Mammary epithelial cell (primary cell): ENCODE results near the gene PEX19.

Experiments used
- EZH2 ChIP-seq: IDR thresholded peaks from 2 replicates; pipeline ENCODE4 v1.6.1; 2012; ENCODE audit warnings: low read length, inconsistent platforms, borderline replicate concordance
- TF ChIP-seq, protein P1 (sequence below), 2 donors: IDR thresholded peaks in 1 of 2; conservative IDR thresholded peaks in 1 of 2; 2 replicates each; pipeline ENCODE4 v1.5.1; 2011 to 2012; ENCODE audit warnings: inconsistent platforms in 2 of 2, low read length in 2 of 2, mild to moderate bottlenecking in 2 of 2, control low read depth in 1 of 2, low read depth in 1 of 2; ENCODE audit not compliant: insufficient read depth in 1 of 2; ENCODE audit errors: extremely low read depth in 1 of 2

DNA sequence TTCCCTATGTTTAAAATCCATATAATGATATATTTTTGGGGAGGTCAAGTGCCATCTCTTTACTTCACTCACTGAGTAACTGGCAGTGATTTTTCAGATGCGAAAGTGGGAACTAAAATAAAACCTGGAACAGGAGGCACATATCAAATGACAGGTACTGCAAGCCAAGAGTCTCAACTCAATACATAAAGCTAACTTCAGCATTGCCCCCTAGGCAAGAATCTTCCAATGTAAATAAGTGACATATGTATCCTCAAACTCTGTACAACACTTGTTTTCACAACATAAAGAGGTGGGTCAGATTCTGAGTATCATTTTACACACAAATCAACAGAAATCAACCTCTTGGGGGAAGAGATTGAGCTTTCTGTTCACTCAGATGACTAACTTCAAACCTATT, 40.7 kb downstream of the PEX19 start:
- TF ChIP-seq, protein P1, sequence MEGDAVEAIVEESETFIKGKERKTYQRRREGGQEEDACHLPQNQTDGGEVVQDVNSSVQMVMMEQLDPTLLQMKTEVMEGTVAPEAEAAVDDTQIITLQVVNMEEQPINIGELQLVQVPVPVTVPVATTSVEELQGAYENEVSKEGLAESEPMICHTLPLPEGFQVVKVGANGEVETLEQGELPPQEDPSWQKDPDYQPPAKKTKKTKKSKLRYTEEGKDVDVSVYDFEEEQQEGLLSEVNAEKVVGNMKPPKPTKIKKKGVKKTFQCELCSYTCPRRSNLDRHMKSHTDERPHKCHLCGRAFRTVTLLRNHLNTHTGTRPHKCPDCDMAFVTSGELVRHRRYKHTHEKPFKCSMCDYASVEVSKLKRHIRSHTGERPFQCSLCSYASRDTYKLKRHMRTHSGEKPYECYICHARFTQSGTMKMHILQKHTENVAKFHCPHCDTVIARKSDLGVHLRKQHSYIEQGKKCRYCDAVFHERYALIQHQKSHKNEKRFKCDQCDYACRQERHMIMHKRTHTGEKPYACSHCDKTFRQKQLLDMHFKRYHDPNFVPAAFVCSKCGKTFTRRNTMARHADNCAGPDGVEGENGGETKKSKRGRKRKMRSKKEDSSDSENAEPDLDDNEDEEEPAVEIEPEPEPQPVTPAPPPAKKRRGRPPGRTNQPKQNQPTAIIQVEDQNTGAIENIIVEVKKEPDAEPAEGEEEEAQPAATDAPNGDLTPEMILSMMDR (conservative IDR thresholded peaks at IDR 0.05 in 1 of 2, IDR thresholded peaks at IDR 0.05 in 1 of 2; ENCODE audit: extremely low read depth in 1 of 2, insufficient read depth in 1 of 2, low read depth in 1 of 2, low read length in 2 of 2): no peak
- no peak for TF ChIP-seq EZH2
